ENCODE results near the gene TTK.
"Not testable (repeated sequence)": the region's sequence is repeated elsewhere in the genome, so short reads cannot be mapped to it uniquely, and the experiment has no call there.

TTK gene

DNA sequence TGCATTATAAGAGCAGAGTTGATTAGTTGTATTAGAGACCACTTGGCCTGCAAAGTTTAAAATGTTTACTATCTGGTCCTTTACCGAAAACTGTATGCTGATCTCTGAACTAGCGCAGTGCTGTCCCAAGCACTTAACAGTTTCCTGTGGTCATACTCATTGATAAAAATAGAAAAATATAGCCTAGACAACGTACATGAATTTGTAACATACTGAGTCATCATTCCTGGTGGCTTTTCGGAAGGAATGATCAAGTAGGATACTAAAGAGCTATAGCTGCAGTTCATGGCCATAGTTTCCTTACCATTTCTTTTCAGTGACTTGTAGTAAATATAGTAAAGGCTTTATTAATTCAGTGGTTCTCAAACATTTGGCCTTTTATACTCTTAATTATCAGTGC lies 18.4 kb downstream of the TTK start:
- DNase-seq = no peak

- DNase-seq = no peak
These were observed 24.1 kb downstream of the TTK start for GRCh38 chr6:80028589-80028988.

GRCh38 chr6:80029470-80029869 lies 25.0 kb downstream of the TTK start:
- no peak for DNase-seq

GRCh38 chr6:80048220-80048619 lies 43.8 kb downstream of the TTK start:
- DNase-seq = not testable (repeated sequence)

- DNase-seq = no peak
These were observed 56.3 kb downstream of the TTK start for GRCh38 chr6:80060774-80061173.

GRCh38 chr6:80068146-80068545 lies 63.7 kb downstream of the TTK start:
- DNase-seq = not testable (repeated sequence)

- DNase-seq = not testable (repeated sequence)
These were observed 66.0 kb downstream of the TTK start for GRCh38 chr6:80070431-80070830.

DNA sequence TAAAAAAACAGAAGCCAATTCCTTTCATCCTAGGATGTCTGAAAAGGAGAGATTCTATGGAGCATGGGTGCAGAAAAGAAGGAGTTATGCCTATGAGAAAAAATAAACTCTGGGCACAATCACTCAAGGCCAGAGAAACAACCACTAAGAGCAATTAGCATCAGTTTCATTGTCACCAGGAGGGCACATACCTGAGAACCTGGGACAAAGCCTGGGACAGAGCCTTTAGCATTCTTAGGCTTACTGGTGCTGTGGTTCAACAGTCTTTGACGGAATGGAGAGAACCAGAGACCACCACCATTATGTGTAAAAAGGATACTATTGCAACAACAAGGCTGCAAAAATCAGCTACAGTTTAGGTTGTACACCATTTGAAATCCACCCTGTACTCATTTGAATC lies 72.6 kb downstream of the TTK start:
- no peak for DNase-seq

- no peak for DNase-seq
These were observed 84.2 kb downstream of the TTK start for GRCh38 chr6:80088637-80089036.

- DNase-seq = no peak
These were observed 87.1 kb downstream of the TTK start for GRCh38 chr6:80091506-80091905.
